ENCODE data around the gene MCTP1. TPM values are rescaled to one million over a fixed set of nuclear protein-coding genes. Genes with fewer than 3 reads are reported as not detected.

Gene MCTP1
- total RNA-seq, 1 experiment from 2014 or later: 2.5 TPM

DNA sequence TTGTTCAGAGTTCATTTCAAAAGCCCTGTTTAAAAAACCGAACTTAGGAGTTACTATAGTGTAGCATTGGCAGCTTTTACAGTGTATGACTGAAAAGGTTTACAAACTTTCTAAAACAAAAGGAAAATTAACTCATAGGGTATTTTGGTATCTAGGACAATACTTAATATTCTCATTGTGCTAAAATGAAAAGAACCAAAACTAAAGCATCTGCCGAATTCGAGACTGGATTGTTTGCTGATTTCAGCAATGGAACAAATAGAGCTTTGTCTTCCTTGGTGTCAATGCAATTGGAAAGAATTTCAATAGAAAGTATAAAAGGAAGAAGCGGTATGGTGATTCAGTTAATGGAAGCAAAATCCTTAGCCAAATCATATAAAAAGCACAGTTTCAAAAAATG, 412.4 kb downstream of the MCTP1 start:
- no peak overlapping the region for H3K4me2 ChIP-seq (ENCODE audit: insufficient read depth, insufficient read length, low read length)
- DNase-seq: no peak
- no peak overlapping the region for H2BK5ac ChIP-seq (ENCODE audit: insufficient read length, low read length)
- H2BK120ac ChIP-seq (ENCODE audit: low read depth, low read length, poor library complexity, severe bottlenecking): no peak overlapping the region
- TF ChIP-seq, protein P1, sequence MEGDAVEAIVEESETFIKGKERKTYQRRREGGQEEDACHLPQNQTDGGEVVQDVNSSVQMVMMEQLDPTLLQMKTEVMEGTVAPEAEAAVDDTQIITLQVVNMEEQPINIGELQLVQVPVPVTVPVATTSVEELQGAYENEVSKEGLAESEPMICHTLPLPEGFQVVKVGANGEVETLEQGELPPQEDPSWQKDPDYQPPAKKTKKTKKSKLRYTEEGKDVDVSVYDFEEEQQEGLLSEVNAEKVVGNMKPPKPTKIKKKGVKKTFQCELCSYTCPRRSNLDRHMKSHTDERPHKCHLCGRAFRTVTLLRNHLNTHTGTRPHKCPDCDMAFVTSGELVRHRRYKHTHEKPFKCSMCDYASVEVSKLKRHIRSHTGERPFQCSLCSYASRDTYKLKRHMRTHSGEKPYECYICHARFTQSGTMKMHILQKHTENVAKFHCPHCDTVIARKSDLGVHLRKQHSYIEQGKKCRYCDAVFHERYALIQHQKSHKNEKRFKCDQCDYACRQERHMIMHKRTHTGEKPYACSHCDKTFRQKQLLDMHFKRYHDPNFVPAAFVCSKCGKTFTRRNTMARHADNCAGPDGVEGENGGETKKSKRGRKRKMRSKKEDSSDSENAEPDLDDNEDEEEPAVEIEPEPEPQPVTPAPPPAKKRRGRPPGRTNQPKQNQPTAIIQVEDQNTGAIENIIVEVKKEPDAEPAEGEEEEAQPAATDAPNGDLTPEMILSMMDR (conservative IDR thresholded peaks at IDR 0.05): no peak
- H2BK15ac ChIP-seq (ENCODE audit: low read depth, low read length): no peak overlapping the region
- H3K14ac ChIP-seq (ENCODE audit: insufficient read depth, low read length): no peak overlapping the region
- H3K4me1 ChIP-seq (ENCODE audit: insufficient read depth, low read length): no peaks in the 10 kb centered on the region; the same call in 1 of the 2 replicates
- no peak overlapping the region for H3K9ac ChIP-seq (ENCODE audit: extremely low read depth, insufficient read length, low read length)
- Mint-ChIP-seq H3K9me3 (no peaks in the 10 kb centered on the region), H3K4me1 (peaks cover 19 to 31% of the 10 kb centered on the region in 2 experiments), H3K4me3 (no peak overlapping the region), H3K27me3 (ENCODE audit: low read depth) (no peaks in the 10 kb centered on the region), H3K27ac (no peak overlapping the region; a peak in 1 of 7 replicates), H3K36me3 (ENCODE audit: insufficient read depth in 1 of 3, low read depth in 3 of 3) (no peaks in the 10 kb centered on the region)
- no peak overlapping the region for H4K91ac ChIP-seq (ENCODE audit: insufficient read length, low read depth, low read length)
- no peak overlapping the region for H3K4ac ChIP-seq (ENCODE audit: low read depth, low read length)
- no CpG with 5 or more reads among the region's 4 CpGs for WGBS (ENCODE audit: extremely low coverage, insufficient read length, low lambda C conversion rate)
- no peak overlapping the region for H3K27ac ChIP-seq (ENCODE audit: insufficient read length, low read depth, low read length)
- no peak overlapping the region for H4K8ac ChIP-seq (replicated peaks; ENCODE audit: insufficient read length, low read depth, low read length)
- H3K9me3 ChIP-seq (ENCODE audit: control insufficient read depth, low read depth, low read length): no peaks in the 10 kb centered on the region
- no peak overlapping the region for H2AFZ ChIP-seq (ENCODE audit: low read length)
- no peaks in the 10 kb centered on the region for H4K20me1 ChIP-seq (ENCODE audit: control insufficient read depth, insufficient read depth, insufficient read length)
- H3K79me1 ChIP-seq (ENCODE audit: insufficient read depth, low read depth, low read length, poor library complexity, severe bottlenecking): no peaks in the 10 kb centered on the region
- no peaks in the 10 kb centered on the region for H3K23me2 ChIP-seq (ENCODE audit: insufficient read length, low read depth, low read length, poor library complexity, severe bottlenecking)
- no peak overlapping the region for H3K18ac ChIP-seq (ENCODE audit: insufficient read length, low read depth, low read length)
- H2BK12ac ChIP-seq (ENCODE audit: insufficient read length, low read depth, low read length): no peak overlapping the region
- H3K56ac ChIP-seq (ENCODE audit: insufficient read length, low read depth, low read length): no peak overlapping the region
- H2BK20ac ChIP-seq (ENCODE audit: low read depth, low read length, poor library complexity, severe bottlenecking): no peak overlapping the region
- no peak overlapping the region for H4K5ac ChIP-seq (ENCODE audit: insufficient read length, low read depth, low read length)
- H3T11ph ChIP-seq (ENCODE audit: low read length): no peak overlapping the region
- no peak overlapping the region for H3K23ac ChIP-seq (ENCODE audit: insufficient read length, low read depth, low read length)
- H3K27me3 ChIP-seq (ENCODE audit: insufficient read depth, low read length): no peaks in the 10 kb centered on the region
- H2AK5ac ChIP-seq (ENCODE audit: insufficient read length, low read length): no peak overlapping the region
- no peaks in the 10 kb centered on the region for H3K79me2 ChIP-seq (ENCODE audit: insufficient read depth, low read length)

Measured in H9 (cell line).